ENCODE results near the gene PPEF1. TPM values are rescaled to one million over a fixed set of nuclear protein-coding genes. Genes with fewer than 3 reads are reported as not detected.

PPEF1 gene
- total and polyA plus RNA-seq, 9 of the 15 experiments (the other 6 are each of a cell fraction or from before 2014, with no cell fraction given), result not detected

DNA sequence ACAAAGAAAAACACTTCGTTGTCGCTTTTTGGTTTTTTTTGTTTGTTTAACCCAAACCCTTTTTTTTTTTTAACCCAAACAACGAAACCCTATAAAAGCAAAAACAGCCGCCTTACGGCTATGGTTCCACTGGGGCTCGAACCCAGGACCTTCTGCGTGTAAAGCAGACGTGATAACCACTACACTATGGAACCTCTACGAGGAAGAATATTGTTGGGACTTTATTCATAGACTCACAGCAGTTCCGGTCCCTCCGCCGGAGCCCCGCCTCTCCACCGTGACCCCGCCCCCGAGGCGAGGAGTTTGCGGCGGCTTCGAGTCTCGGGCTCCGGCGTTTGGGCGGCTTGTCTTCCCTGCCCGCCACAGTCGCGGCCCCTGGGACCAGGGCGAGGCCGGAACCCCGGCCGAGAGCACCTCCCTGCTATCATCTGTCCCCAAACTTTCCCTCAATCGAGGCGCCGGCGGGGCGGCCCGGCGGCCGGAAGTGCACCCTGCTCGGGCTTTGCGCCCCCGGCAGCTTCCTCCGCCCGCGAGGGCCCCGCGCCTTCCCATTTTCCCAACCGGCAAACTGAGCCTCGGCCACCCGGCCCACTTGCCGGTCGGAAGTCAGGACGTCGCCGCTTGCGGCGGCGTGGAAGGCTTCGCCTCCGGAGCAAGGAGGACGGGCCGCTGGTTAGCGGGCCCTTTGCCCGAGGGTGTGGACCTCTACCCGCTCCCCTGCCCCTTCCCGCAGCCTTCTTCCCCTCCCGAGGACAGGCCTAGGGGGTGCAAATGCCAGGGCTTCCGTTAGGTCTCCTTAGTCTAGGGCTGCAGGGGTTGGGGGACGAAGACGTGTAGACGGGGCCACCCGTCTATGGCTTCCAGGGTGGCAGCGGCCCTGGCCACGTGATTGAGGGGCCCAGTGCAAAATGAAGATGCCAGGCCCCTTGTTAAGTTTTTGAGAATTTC is 32.4 kb upstream of the PPEF1 start (continued):
- TF ChIP-seq, protein P1, sequence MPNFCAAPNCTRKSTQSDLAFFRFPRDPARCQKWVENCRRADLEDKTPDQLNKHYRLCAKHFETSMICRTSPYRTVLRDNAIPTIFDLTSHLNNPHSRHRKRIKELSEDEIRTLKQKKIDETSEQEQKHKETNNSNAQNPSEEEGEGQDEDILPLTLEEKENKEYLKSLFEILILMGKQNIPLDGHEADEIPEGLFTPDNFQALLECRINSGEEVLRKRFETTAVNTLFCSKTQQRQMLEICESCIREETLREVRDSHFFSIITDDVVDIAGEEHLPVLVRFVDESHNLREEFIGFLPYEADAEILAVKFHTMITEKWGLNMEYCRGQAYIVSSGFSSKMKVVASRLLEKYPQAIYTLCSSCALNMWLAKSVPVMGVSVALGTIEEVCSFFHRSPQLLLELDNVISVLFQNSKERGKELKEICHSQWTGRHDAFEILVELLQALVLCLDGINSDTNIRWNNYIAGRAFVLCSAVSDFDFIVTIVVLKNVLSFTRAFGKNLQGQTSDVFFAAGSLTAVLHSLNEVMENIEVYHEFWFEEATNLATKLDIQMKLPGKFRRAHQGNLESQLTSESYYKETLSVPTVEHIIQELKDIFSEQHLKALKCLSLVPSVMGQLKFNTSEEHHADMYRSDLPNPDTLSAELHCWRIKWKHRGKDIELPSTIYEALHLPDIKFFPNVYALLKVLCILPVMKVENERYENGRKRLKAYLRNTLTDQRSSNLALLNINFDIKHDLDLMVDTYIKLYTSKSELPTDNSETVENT (CRISPR knock-in tag; IDR thresholded peaks at IDR 0.05), result no peak
- TF ChIP-seq MAFF (IDR thresholded peaks at IDR 0.05; ENCODE audit: low read length), result no peak
- TF ChIP-seq TAL1 (IDR thresholded peaks at IDR 0.05), result no peak
- TF ChIP-seq U2AF1 (optimal IDR thresholded peaks at IDR 0.05; ENCODE audit: low read depth, low read length), result peak; percentile 40
- TF ChIP-seq TBP (optimal IDR thresholded peaks at IDR 0.05; ENCODE audit: low read depth, low read length), result peak; percentile 99
- no peak for TF ChIP-seq HMG20A (CRISPR knock-in tag; conservative IDR thresholded peaks at IDR 0.05)
- peak; percentile 90 for TF ChIP-seq POLR3A (IDR thresholded peaks at IDR 0.05; ENCODE audit: borderline replicate concordance, extremely low read depth, insufficient read depth, insufficient read length)
- no peak for TF ChIP-seq ZNF785 (CRISPR knock-in tag; IDR thresholded peaks at IDR 0.05)
- no peak for TF ChIP-seq HBP1 (CRISPR knock-in tag; IDR thresholded peaks at IDR 0.05)
- TF ChIP-seq ILK (tag; IDR thresholded peaks at IDR 0.05; ENCODE audit: borderline replicate concordance, low read depth), result no peak
- no peak for TF ChIP-seq NR2C2 (CRISPR knock-in tag; IDR thresholded peaks at IDR 0.05)
- peak; percentile 55 for TF ChIP-seq NR2C2 (tag; IDR thresholded peaks at IDR 0.05)
- peak; percentile 43; the same call in 1 of the 2 replicates for TF ChIP-seq RNF2 (IDR thresholded peaks at IDR 0.05)
- TF ChIP-seq ETS2 (tag; IDR thresholded peaks at IDR 0.05; ENCODE audit: borderline replicate concordance, poor library complexity, severe bottlenecking), result no peak
- TF ChIP-seq KAT8 (IDR thresholded peaks at IDR 0.05; ENCODE audit: low read depth), result no peak
- no peak for TF ChIP-seq HINFP (tag; conservative IDR thresholded peaks at IDR 0.05; ENCODE audit: low read depth)
- no peak for TF ChIP-seq ZNF639 (CRISPR knock-in tag; conservative IDR thresholded peaks at IDR 0.05 in 1 of 2, IDR thresholded peaks at IDR 0.05 in 1 of 2)
- TF ChIP-seq SPI1 (IDR thresholded peaks at IDR 0.05; ENCODE audit: borderline replicate concordance, low read depth, low read length), result no peak
- 0 out of 2 replicates have a peak, but pooled peaks have one; percentile 50 for TF ChIP-seq CBX1 (IDR thresholded peaks at IDR 0.05; ENCODE audit: low read depth)
- TF ChIP-seq POLR2G (IDR thresholded peaks at IDR 0.05; ENCODE audit: low read depth, low read length), result peak; percentile 72
- TF ChIP-seq ERF (CRISPR knock-in tag; IDR thresholded peaks at IDR 0.05), result no peak
